ENCODE results near the gene SELENOO.

GRCh38 chr22:50260434-50260800, 59.6 kb downstream of the SELENOO start:
- TF ChIP-seq, protein P1, sequence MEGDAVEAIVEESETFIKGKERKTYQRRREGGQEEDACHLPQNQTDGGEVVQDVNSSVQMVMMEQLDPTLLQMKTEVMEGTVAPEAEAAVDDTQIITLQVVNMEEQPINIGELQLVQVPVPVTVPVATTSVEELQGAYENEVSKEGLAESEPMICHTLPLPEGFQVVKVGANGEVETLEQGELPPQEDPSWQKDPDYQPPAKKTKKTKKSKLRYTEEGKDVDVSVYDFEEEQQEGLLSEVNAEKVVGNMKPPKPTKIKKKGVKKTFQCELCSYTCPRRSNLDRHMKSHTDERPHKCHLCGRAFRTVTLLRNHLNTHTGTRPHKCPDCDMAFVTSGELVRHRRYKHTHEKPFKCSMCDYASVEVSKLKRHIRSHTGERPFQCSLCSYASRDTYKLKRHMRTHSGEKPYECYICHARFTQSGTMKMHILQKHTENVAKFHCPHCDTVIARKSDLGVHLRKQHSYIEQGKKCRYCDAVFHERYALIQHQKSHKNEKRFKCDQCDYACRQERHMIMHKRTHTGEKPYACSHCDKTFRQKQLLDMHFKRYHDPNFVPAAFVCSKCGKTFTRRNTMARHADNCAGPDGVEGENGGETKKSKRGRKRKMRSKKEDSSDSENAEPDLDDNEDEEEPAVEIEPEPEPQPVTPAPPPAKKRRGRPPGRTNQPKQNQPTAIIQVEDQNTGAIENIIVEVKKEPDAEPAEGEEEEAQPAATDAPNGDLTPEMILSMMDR (IDR thresholded peaks at IDR 0.05), result no peak
- TF ChIP-seq POLR2A (IDR thresholded peaks at IDR 0.05), result no peak

Data from thyroid gland (tissue), 4 donors.